ENCODE data around the gene ANXA10.

GRCh38 chr4:168138143-168138542 lies 45.8 kb downstream of the ANXA10 start:
- TF ChIP-seq POLR2AphosphoS5 (IDR thresholded peaks at IDR 0.05; ENCODE audit: low read depth, low read length) (no peak), SIN3A (IDR thresholded peaks at IDR 0.05; ENCODE audit: borderline replicate concordance, insufficient read depth, low read length) (no peak)

All from PFSK-1 (cell line).